Right cardiac atrium (tissue), 5 donors: ENCODE data around the gene SCN8A. TPM values are rescaled to one million over a fixed set of nuclear protein-coding genes. Genes with fewer than 3 reads are reported as not detected.

Experiments used
- ATAC-seq, 2 donors: fragments of 200-7000 bp; cut with Tn5 transposase; one replicate each; pipeline versions ENCODE4 v1.8.0 to v1.9.1; 2020; ENCODE audit warnings: moderate library complexity in 2 of 2, mild to moderate bottlenecking in 1 of 2
- DNase-seq, 3 donors: peaks; one replicate each; pipeline ENCODE4 v3.0.0-alpha.2; 2020
- H3K27ac ChIP-seq: one replicate; pipeline ENCODE4 v1.5.1; 2013; ENCODE audit warnings: mild to moderate bottlenecking, low read length, control low read depth, moderate library complexity
- H3K27me3 ChIP-seq: one replicate; pipeline ENCODE4 v1.6.1; 2013; ENCODE audit not compliant: control insufficient read depth, insufficient read depth
- H3K4me1 ChIP-seq: one replicate; pipeline ENCODE4 v1.6.1; 2013; ENCODE audit warnings: low read length; ENCODE audit not compliant: control insufficient read depth, insufficient read depth
- H3K4me3 ChIP-seq: one replicate; pipeline ENCODE4 v1.5.1; 2013; ENCODE audit warnings: low read length, control low read depth
- H3K9me3 ChIP-seq: one replicate; pipeline ENCODE4 v1.6.1; 2013; ENCODE audit warnings: low read length; ENCODE audit not compliant: control insufficient read depth
- WGBS: extraction: QIAGEN DNeasy Blood & Tissue Kit; methylation state at CpG from one replicate; pipeline ENCODE4 v1.1.7; 2013; 5-methylcytosine and 5-hydroxymethylcytosine counted together
- intact Hi-C, 4 donors: fragments of 100-400 bp; cut with DNase I; formaldehyde crosslinking; loops; one replicate each; pipeline versions ENCODE4 v1.11.0 to v1.14.0; 2022 to 2023
- polyA plus RNA-seq: library from polyadenylated mRNA; stranded (reverse); fragments of 200-250 nt; gene quantifications from one replicate; pipeline ENCODE4 v1.2.3, GENCODE V29; 2013
- total RNA-seq, 4 donors: library from RNA; stranded (reverse); fragmentation: NEBNext Ultra II Directional; extraction: Animal tissue kit (Norgen Biotek cat#: 25700); gene quantifications; one replicate each; pipeline ENCODE4 v1.2.1, GENCODE V29; 2021
- donor health status: healthy with polysubstance abuse.
- donor health status: DM: no; HTN: yes; CAD: no.
- donor health status: DM: no; HTN: no; CAD: no.
- donor health status: DM: no; HTN: yes; CAD: no; lungs with severe emphysema.
- donor health status: DM: yes; HTN: yes; CAD: no.

The SCN8A gene
- total and polyA plus RNA-seq, 5 donors, result 0.07 to 0.58 (median 0.17) TPM

DNA sequence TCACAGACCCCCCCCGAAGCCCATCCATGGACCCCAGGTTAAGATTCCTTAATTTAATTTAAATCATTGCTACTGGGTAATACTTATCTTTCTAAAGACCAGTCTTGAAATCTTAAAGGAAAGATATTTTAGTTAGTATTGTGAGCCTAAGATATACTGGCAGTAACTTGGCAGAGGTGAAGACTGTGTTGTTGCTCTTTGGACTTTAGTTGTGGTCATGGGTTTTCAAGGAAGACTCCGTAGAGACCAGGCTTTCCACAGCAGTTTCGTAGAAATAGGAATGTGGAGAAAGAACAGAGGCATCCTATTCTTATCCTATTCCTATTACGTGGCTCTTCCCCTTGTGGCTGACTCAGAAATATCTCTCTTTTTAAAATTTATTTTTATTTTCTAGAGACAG lies 99.0 kb downstream of the SCN8A start:
- H3K4me1 ChIP-seq, result no peaks in the 10 kb centered on the region
- ATAC-seq, result no peak
- intact Hi-C loops, result no loop called here
- no peak for DNase-seq
- no peak overlapping the region for H3K27ac ChIP-seq
- 86% methylated on average over 4 of the region's 4 CpGs for WGBS
- no peaks in the 10 kb centered on the region for H3K27me3 ChIP-seq
- H3K4me3 ChIP-seq, result no peak overlapping the region
- no peaks in the 10 kb centered on the region for H3K9me3 ChIP-seq

DNA sequence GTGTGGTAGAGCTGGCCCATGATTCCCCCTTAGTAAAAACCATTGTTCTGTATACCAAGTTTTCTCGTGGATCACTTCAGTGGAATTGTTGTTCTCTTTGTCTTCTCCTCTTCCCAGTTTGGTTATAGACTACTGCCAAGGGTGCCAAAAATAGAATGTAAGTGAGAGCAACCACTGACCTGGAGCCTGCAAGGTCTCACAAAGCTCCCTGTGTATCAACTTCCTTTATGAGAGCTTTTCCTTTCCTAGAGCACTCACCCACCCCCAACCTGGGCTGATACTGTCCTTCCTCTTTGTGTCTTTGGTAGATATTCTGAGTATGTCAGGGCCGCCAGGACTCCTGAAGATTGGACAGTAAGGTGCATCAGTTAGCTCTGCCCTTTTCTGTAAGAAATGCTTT lies 101.0 kb downstream of the SCN8A start:
- 61% methylated on average over 2 of the region's 2 CpGs for WGBS
- DNase-seq, result no peak

DNA sequence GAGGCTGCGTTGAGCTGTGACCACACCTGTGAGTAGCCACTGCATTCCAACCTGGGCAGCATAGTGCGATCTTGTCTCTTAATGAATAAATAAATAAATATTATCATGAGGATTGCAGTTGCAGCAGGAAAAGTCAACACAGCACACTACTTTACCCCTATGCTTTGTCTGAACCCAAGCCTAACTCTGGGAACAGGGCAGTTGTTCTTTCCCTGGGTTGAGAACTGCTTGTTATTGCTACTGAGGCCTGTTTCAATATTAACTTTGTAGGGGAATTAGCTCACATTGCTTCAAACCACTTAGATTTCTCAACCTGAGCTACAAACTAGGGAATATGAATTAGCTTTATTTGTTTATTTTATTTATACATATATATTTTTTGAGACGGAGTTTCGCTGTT lies 102.5 kb downstream of the SCN8A start:
- Histone ChIP-seq H3K27ac (no peak overlapping the region), H3K4me3 (no peak overlapping the region), H3K4me1 (no peaks in the 10 kb centered on the region), H3K9me3 (no peaks in the 10 kb centered on the region), H3K27me3 (no peaks in the 10 kb centered on the region)
- no peak for DNase-seq
- ATAC-seq, result no peak
- intact Hi-C loops, result no loop called here
- 98% methylated on average over 4 of the region's 4 CpGs for WGBS

More for the DNA sequence above, 101.0 kb downstream of the SCN8A start:
- Histone ChIP-seq H3K27ac (no peak overlapping the region), H3K27me3 (no peaks in the 10 kb centered on the region), H3K9me3 (no peaks in the 10 kb centered on the region), H3K4me3 (no peak overlapping the region), H3K4me1 (no peaks in the 10 kb centered on the region)
- ATAC-seq, result no peak
- intact Hi-C loops, result no loop called here

DNA sequence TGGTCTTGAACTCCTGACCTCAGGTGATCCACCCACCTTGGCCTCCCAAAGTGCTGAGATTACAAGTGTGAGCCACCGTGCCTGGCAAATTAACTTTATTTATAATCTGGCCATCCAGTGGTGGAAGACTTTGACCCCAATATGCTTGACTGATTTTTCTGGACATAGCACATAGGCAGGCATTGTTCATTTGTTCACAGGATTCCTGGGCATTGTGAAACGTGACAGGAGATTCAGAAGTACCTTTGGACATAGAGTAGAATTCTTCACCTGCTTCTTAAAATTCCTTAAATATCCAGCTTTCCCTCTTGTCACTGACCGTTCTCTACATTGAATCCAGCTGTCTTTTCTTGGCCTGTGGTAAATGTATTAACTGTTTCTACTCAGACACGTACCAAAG lies 103.1 kb downstream of the SCN8A start:
- Histone ChIP-seq H3K4me1 (no peaks in the 10 kb centered on the region), H3K9me3 (no peaks in the 10 kb centered on the region), H3K27ac (no peak overlapping the region), H3K27me3 (no peaks in the 10 kb centered on the region), H3K4me3 (no peak overlapping the region)
- 64% methylated on average over 4 of the region's 4 CpGs for WGBS
- intact Hi-C loops, result no loop called here
- ATAC-seq (no peak), DNase-seq (no peak)

DNA sequence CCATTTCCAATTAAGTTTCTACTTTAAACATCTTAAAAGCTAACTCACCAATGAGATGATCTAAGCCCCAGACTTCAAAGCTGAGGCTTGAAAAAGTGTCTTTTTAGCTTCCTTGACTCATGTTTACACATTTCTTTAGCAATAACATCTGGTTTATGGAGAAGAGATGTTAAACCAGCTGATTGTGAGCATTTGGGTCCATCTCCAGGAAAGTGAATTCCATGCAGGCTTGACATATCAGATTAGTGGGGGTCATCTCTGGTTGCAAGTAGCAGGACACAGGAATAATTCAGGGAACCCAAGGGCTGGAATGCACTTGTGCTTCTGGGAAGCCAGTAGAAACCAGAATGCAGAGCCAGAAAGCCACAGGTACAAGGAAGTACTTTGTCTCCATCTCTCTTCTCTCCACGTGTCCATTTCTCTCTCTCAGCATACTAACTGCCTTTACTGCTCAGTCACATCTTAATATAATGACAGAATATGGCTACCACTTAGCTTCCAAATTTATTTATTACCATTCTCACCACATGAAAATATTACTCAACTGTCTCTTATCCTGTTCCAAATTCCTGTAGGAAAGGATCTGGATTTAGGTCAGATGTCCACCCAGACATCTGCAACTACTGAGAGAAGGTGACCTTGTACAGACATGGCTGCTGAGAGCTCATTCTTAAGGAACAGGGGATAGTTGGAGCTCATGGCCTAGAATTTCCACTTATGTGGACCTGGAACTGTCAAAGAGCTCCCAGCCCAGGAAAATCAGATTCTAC lies 104.4 kb downstream of the SCN8A start:
- Histone ChIP-seq H3K27me3 (no peaks in the 10 kb centered on the region), H3K4me3 (no peak overlapping the region), H3K27ac (no peak overlapping the region), H3K4me1 (no peaks in the 10 kb centered on the region), H3K9me3 (no peaks in the 10 kb centered on the region)
- intact Hi-C loops, result no loop called here
- no peak for DNase-seq
- no peak for ATAC-seq
- WGBS, result 71% methylated on average over 1 of the region's 1 CpG

DNA sequence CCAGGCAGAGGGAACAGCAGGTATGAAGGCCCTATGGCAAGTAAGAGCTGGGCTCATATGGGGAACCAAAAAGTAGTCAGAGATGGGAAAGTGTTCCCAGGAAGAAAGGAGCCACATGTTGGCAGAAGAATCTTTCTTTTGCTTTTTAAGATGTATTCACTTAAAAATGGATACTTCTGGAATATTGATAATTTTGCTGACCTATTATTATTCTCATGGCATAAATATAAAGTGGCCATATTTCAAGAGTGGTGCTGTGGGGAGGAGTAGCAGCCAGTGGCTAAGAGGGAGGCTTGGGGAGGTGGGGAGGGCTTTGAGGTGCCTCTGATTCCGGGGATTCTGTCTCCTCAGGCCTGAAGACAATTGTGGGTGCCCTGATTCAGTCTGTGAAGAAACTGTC lies 108.2 kb downstream of the SCN8A start:
- Histone ChIP-seq H3K27ac (no peak overlapping the region), H3K9me3 (no peaks in the 10 kb centered on the region), H3K27me3 (no peaks in the 10 kb centered on the region), H3K4me3 (no peak overlapping the region), H3K4me1 (no peaks in the 10 kb centered on the region)
- WGBS, result 92% methylated on average over 1 of the region's 1 CpG
- DNase-seq, result no peak
- intact Hi-C loops, result no loop called here
- no peak for ATAC-seq

DNA sequence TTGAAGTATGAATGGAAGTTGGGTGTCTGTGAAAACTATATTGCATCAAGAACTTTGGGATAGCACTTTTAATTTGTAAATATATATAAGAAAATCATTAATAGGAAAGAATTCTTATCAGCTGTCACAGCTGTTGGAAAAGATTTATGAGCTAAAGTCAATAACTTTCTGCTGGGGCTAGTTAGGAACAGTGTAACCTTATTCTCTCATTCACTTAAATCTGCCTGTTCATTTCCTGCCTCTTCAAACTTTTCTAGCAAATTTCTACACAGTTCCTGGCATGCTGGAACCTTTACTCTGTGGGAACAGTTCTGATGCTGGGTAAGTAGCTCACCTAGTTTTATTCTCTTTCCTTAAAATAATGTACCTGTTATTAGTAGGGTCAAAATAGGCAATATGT lies 109.9 kb downstream of the SCN8A start:
- Histone ChIP-seq H3K9me3 (no peaks in the 10 kb centered on the region), H3K27me3 (no peaks in the 10 kb centered on the region), H3K4me3 (no peak overlapping the region), H3K4me1 (no peaks in the 10 kb centered on the region), H3K27ac (no peak overlapping the region)
- ATAC-seq, result no peak
- no peak for DNase-seq
- intact Hi-C loops, result no loop called here

DNA sequence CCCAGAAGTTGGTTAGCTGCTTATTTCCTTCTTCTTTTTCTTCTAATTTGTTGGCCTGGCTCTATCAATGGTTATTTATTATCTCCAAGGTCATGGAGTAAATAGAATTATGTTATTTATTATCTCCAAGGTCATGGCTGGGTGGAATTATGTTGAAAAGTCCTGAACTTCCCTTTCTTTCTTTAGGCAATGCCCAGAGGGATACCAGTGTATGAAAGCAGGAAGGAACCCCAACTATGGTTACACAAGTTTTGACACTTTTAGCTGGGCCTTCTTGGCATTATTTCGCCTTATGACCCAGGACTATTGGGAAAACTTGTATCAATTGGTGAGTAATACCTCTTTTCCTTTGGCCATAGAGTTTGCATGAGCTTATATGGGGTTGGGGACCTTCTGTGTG lies 111.6 kb downstream of the SCN8A start:
- ATAC-seq, result no peak
- no peaks in the 10 kb centered on the region for H3K4me1 ChIP-seq
- DNase-seq, result no peak
- intact Hi-C loops, result no loop called here
- H3K27ac ChIP-seq, result no peak overlapping the region
- H3K27me3 ChIP-seq, result no peaks in the 10 kb centered on the region
- WGBS, result 76% methylated on average over 1 of the region's 1 CpG
- no peaks in the 10 kb centered on the region for H3K9me3 ChIP-seq
- H3K4me3 ChIP-seq, result no peak overlapping the region

DNA sequence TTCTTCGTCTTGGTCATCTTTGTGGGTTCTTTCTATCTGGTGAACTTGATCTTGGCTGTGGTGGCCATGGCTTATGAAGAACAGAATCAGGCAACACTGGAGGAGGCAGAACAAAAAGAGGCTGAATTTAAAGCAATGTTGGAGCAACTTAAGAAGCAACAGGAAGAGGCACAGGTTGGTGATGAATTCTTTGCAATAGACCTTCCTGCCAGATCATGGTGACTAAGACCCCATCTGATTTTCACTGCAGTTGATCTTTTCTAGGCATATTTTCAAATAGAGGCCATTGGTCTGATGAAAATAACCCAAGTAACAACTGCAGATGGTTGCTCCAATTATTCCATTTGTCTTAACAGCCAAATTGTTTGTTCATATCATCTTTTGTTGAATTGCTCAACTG lies 114.4 kb downstream of the SCN8A start:
- no peaks in the 10 kb centered on the region for H3K4me1 ChIP-seq
- no peak for DNase-seq
- no peak for ATAC-seq
- H3K4me3 ChIP-seq, result no peak overlapping the region
- no peak overlapping the region for H3K27ac ChIP-seq
- H3K27me3 ChIP-seq, result no peaks in the 10 kb centered on the region
- intact Hi-C loops, result no loop called here
- WGBS, result 95% methylated on average over 1 of the region's 1 CpG
- H3K9me3 ChIP-seq, result no peaks in the 10 kb centered on the region

DNA sequence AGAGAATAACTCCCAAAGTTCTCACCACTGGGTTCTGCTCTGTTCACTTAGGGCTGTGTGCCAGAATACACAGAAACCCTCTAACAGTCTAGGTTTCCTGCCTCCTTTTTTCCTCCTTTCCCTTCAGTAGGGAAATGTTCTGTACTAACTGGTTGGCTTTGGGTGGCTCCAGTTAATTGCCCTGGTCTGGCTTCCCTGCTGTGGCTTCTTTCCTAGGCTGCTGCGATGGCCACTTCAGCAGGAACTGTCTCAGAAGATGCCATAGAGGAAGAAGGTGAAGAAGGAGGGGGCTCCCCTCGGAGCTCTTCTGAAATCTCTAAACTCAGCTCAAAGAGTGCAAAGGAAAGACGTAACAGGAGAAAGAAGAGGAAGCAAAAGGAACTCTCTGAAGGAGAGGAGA lies 115.2 kb downstream of the SCN8A start:
- no peak for ATAC-seq
- Histone ChIP-seq H3K27me3 (no peaks in the 10 kb centered on the region), H3K27ac (no peak overlapping the region), H3K4me1 (no peaks in the 10 kb centered on the region), H3K9me3 (no peaks in the 10 kb centered on the region), H3K4me3 (no peak overlapping the region)
- WGBS, result 69% methylated on average over 3 of the region's 3 CpGs
- intact Hi-C loops, result no loop called here
- DNase-seq, result no peak

DNA sequence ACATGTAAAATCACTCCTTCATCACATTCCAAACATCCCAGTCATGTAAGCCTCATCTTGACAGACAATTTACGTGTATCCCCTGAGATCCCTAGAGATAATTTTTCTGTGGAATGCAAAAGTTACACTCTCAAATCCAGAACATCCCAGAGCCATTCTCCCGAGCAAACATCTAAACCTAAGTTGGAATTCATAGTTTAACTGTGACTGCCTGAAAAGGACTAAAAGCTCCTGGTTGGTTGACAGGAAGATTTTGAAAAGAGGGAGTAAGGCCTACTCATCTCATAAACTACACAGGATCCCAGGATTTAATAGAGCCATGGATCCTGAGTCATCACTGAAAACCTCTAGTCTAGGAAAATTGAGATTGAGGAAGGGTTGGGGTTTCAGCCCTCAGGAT lies 123.6 kb downstream of the SCN8A start:
- H3K4me3 ChIP-seq, result no peak overlapping the region
- no peaks in the 10 kb centered on the region for H3K4me1 ChIP-seq
- no peaks in the 10 kb centered on the region for H3K9me3 ChIP-seq
- no peak for ATAC-seq
- no peak overlapping the region for H3K27ac ChIP-seq
- WGBS, result 83% methylated on average over 2 of the region's 2 CpGs
- peaks cover 3% of the 10 kb centered on the region for H3K27me3 ChIP-seq
- DNase-seq, result no peak
- intact Hi-C loops, result no loop called here

DNA sequence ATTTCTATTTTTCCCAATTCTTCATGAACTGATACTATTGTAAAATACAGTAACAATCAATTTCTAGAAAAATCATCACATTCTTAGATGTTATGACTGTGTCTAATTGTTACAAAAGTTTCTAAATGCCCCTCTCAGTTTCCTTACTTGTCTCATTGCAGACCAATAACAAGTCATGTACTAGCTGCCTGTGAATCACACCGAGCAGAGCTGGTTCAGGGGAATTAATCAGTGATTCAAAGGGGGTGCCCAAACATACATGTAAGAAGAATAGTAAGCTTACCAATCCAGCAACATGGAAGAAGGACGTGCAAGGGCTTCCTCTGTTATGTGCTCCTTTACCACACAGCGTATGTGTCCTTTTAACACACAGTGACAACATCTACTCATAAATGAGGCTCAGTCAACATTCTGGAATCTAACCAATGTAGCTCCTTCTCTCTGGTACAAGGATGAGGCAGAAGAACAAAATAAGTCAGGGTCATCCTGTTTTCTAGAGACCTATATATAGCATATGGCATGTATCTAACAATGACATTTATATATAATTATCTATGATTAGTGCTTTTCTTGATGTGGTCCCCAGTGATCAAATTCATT lies 126.4 kb downstream of the SCN8A start:
- H3K9me3 ChIP-seq, result no peaks in the 10 kb centered on the region
- no peak overlapping the region for H3K27ac ChIP-seq
- no peak overlapping the region for H3K4me3 ChIP-seq
- H3K27me3 ChIP-seq, result peaks cover 3% of the 10 kb centered on the region
- no peaks in the 10 kb centered on the region for H3K4me1 ChIP-seq
- ATAC-seq, result no peak
- intact Hi-C loops, result no loop called here
- DNase-seq, result no peak
- WGBS, result 86% methylated on average over 3 of the region's 3 CpGs
